ENCODE measurements around the gene SPACA1. TPM values are rescaled to one million over a fixed set of nuclear protein-coding genes. Genes with fewer than 3 reads are reported as not detected.

SPACA1 gene
- total RNA-seq, 1 experiment from 2014 or later = not detected

DNA sequence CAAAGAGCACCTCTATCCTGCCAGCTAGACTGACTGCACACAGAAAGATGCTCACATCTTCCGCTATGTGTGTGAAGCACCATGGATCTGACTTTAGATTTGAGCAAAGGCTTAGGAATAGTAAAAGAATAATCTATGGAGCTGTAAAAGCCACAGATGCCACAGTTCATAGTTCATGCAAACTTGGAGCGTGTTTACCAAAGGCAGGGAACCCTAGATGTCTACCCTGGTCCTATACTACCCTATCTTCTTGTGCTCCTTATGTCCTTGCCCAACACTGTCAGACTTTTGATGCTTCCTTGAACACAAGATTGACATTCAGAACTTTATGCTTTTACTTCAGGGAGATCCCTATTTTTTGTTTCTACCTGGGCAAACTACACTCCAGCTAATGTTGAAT lies 39.2 kb downstream of the SPACA1 start:
- no peak overlapping the region for H4K5ac ChIP-seq (ENCODE audit: insufficient read length, low read depth, low read length)
- no peak overlapping the region for H4K91ac ChIP-seq (ENCODE audit: insufficient read length, low read depth, low read length)
- peaks cover 6% of the 10 kb centered on the region; the same call in 1 of the 2 replicates for H3K4me1 ChIP-seq (ENCODE audit: insufficient read depth, low read length)
- H3K23me2 ChIP-seq (ENCODE audit: insufficient read length, low read depth, low read length, poor library complexity, severe bottlenecking) = no peaks in the 10 kb centered on the region
- H4K20me1 ChIP-seq (ENCODE audit: control insufficient read depth, insufficient read depth, insufficient read length) = no peaks in the 10 kb centered on the region
- peaks cover 21 to 28% of the 10 kb centered on the region in 2 experiments for H3K4me1 Mint-ChIP-seq
- H3K27me3 ChIP-seq (ENCODE audit: insufficient read depth, low read length) = no peaks in the 10 kb centered on the region
- H3K79me2 ChIP-seq (ENCODE audit: insufficient read depth, low read length) = no peaks in the 10 kb centered on the region
- no peak for DNase-seq
- no peaks in the 10 kb centered on the region for H3K79me1 ChIP-seq (ENCODE audit: insufficient read depth, low read depth, low read length, poor library complexity, severe bottlenecking)
- no peaks in the 10 kb centered on the region for H3K27me3 Mint-ChIP-seq (ENCODE audit: low read depth)
- H2BK20ac ChIP-seq (ENCODE audit: low read depth, low read length, poor library complexity, severe bottlenecking) = no peak overlapping the region
- H2BK15ac ChIP-seq (ENCODE audit: low read depth, low read length) = no peak overlapping the region
- no peak overlapping the region for H3K23ac ChIP-seq (ENCODE audit: insufficient read length, low read depth, low read length)
- no peak overlapping the region for H3K9ac ChIP-seq (ENCODE audit: extremely low read depth, insufficient read length, low read length)
- no peak overlapping the region for H2BK12ac ChIP-seq (ENCODE audit: insufficient read length, low read depth, low read length)
- no peak overlapping the region for H3K18ac ChIP-seq (ENCODE audit: insufficient read length, low read depth, low read length)
- no peak overlapping the region for H2BK120ac ChIP-seq (ENCODE audit: low read depth, low read length, poor library complexity, severe bottlenecking)
- whole genome bisulfite sequencing (ENCODE audit: extremely low coverage, insufficient read length, low lambda C conversion rate) = no CpG with 5 or more reads among the region's 2 CpGs
- H3K4ac ChIP-seq (ENCODE audit: low read depth, low read length) = no peak overlapping the region
- H3K9me3 Mint-ChIP-seq = peaks cover 3 to 5% of the 10 kb centered on the region in 2 experiments; a peak in 4 of 5 replicates
- H2AK5ac ChIP-seq (ENCODE audit: insufficient read length, low read length) = no peak overlapping the region
- no peak overlapping the region for H3K14ac ChIP-seq (ENCODE audit: insufficient read depth, low read length)
- TF ChIP-seq, protein P1, sequence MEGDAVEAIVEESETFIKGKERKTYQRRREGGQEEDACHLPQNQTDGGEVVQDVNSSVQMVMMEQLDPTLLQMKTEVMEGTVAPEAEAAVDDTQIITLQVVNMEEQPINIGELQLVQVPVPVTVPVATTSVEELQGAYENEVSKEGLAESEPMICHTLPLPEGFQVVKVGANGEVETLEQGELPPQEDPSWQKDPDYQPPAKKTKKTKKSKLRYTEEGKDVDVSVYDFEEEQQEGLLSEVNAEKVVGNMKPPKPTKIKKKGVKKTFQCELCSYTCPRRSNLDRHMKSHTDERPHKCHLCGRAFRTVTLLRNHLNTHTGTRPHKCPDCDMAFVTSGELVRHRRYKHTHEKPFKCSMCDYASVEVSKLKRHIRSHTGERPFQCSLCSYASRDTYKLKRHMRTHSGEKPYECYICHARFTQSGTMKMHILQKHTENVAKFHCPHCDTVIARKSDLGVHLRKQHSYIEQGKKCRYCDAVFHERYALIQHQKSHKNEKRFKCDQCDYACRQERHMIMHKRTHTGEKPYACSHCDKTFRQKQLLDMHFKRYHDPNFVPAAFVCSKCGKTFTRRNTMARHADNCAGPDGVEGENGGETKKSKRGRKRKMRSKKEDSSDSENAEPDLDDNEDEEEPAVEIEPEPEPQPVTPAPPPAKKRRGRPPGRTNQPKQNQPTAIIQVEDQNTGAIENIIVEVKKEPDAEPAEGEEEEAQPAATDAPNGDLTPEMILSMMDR (conservative IDR thresholded peaks at IDR 0.05) = no peak
- H3K27ac ChIP-seq (ENCODE audit: insufficient read length, low read depth, low read length) = no peak overlapping the region
- no peak overlapping the region for H3K27ac Mint-ChIP-seq
- H3K56ac ChIP-seq (ENCODE audit: insufficient read length, low read depth, low read length) = no peak overlapping the region
- no peak overlapping the region for H3K4me2 ChIP-seq (ENCODE audit: insufficient read depth, insufficient read length, low read length)
- peaks cover 0 to 7% (median 0%) of the 10 kb centered on the region in 3 experiments; a peak in 2 of 7 replicates for H3K36me3 Mint-ChIP-seq (ENCODE audit: insufficient read depth in 1 of 3, low read depth in 3 of 3)
- no peak overlapping the region for H2BK5ac ChIP-seq (ENCODE audit: insufficient read length, low read length)
- H2AFZ ChIP-seq (ENCODE audit: low read length) = no peak overlapping the region
- no peaks in the 10 kb centered on the region for H3K9me3 ChIP-seq (ENCODE audit: control insufficient read depth, low read depth, low read length)
- H3T11ph ChIP-seq (ENCODE audit: low read length) = no peak overlapping the region
- H3K4me3 Mint-ChIP-seq = no peak overlapping the region
- no peak overlapping the region for H4K8ac ChIP-seq (replicated peaks; ENCODE audit: insufficient read length, low read depth, low read length)
